Suprapubic skin (tissue), 4 donors: ENCODE measurements around the gene RRAD.

Source experiments
- EP300 ChIP-seq: sonication (generic); formaldehyde crosslinking; IDR thresholded peaks from one replicate; pipeline ENCODE4 v1.6.1; 2017; ENCODE audit warnings: antibody characterized with exemption
- POLR2A ChIP-seq, 2 donors: fragments of 450-650 bp; IDR thresholded peaks; one replicate each; pipeline ENCODE4 v1.6.1; 2017; ENCODE audit warnings: antibody characterized with exemption in 2 of 2, mild to moderate bottlenecking in 2 of 2, moderate library complexity in 2 of 2
- POLR2AphosphoS5 ChIP-seq, 3 donors: sonication (generic); formaldehyde crosslinking; IDR thresholded peaks; one replicate each; pipeline ENCODE4 v1.6.1; 2017; ENCODE audit warnings: antibody characterized with exemption in 3 of 3
- TF ChIP-seq, protein P1 (sequence below), 2 donors: fragments of 200-600 bp in 1 of 2; fragments of 450-650 bp in 1 of 2; sonication (generic) in 1 of 2; IDR thresholded peaks; one replicate each; pipeline ENCODE4 v1.5.1; 2016 to 2019; ENCODE audit warnings: antibody characterized with exemption in 2 of 2, mild to moderate bottlenecking in 1 of 2, moderate library complexity in 1 of 2

DNA sequence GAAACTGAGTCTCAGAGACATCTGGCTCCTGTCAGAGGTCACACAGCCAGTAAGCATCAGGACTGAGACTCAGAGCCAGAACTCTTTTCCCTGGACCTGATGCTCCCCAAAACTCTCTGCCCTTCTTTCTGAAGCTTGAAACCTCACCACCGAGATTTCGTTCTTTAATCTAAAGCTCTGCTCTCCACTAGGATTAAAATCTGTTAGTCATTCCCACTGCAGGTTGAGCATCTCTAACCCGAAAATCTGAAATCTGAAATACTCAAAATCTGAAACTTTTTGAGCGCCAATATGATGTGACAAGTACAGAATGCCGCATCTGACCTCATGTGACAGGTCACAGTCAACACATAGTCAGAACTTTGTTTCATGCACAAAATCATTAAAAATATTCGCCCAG, 8.8 kb downstream of the RRAD start:
- TF ChIP-seq POLR2AphosphoS5 (IDR thresholded peaks at IDR 0.05): no peak
- TF ChIP-seq, protein P1, sequence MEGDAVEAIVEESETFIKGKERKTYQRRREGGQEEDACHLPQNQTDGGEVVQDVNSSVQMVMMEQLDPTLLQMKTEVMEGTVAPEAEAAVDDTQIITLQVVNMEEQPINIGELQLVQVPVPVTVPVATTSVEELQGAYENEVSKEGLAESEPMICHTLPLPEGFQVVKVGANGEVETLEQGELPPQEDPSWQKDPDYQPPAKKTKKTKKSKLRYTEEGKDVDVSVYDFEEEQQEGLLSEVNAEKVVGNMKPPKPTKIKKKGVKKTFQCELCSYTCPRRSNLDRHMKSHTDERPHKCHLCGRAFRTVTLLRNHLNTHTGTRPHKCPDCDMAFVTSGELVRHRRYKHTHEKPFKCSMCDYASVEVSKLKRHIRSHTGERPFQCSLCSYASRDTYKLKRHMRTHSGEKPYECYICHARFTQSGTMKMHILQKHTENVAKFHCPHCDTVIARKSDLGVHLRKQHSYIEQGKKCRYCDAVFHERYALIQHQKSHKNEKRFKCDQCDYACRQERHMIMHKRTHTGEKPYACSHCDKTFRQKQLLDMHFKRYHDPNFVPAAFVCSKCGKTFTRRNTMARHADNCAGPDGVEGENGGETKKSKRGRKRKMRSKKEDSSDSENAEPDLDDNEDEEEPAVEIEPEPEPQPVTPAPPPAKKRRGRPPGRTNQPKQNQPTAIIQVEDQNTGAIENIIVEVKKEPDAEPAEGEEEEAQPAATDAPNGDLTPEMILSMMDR (IDR thresholded peaks at IDR 0.05): no peak
- no peak for TF ChIP-seq POLR2A (IDR thresholded peaks at IDR 0.05)
- TF ChIP-seq EP300: no peak
